Measurements from ENCODE around the gene PON2. TPM values are rescaled to one million over a fixed set of nuclear protein-coding genes. Genes with fewer than 3 reads are reported as not detected.
"Not testable (repeated sequence)": the region's sequence is repeated elsewhere in the genome, so short reads cannot be mapped to it uniquely, and the experiment has no call there.

The PON2 gene
- total RNA-seq, 1 donor: 52.5 TPM

GRCh38 chr7:95397381-95397780 lies 37.4 kb downstream of the PON2 start:
- no peak for DNase-seq (ENCODE audit: low read depth)
- no peak for TF ChIP-seq CTCF (IDR thresholded peaks at IDR 0.05; ENCODE audit: insufficient read depth, low read length)
- no peak overlapping the region for H3K4me3 ChIP-seq (ENCODE audit: low read depth, low read length)

DNA sequence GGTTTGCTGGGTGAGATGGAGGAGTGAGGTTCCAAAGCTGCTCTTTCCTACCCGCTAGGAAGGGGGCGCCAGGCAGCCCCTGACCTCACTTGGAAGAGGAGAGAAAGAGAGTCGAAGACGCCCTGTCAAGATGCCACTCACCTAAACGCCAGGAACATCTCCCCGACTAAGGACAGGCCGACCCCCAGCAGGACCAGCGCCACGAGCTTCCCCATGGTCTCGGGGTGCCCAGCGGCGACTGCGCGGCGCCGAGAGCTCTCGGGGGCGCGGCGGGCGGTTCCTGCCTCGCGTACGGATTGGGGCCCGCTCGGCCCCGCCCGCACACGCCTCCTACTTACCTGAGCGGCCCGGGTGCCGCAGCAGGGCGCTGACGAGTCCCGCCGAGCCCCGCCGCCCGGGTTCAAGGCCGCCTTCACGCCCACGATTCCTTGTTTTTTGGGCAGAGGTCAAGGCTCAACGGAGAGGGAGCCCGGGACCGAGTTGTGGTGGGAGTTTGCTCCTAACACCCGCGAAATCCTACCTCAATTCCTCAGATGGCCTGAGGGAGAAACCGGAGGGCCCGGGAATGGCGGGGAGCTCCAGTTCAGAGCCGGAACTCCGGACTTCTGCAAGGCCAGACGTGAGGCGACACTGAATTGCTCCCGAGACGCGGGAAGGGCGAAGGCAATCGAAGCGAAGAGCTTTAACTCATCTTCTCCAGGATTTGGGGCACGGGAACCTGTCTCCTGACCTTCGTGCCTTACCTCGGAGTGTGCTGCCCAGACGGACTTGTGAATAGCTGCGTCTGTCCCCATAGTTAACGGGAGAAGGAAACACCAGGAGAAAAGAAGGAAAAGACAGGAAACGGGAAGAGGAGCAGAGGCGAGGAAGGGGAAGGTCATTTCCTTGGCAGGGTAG lies 38.4 kb downstream of the PON2 start, which contains the start of gene PON3:
TSS of gene PON3 (minus strand) at position 240 of the 897 bp plus-strand sequence. CDS start at position 215, 25 bp downstream.
- no peak for TF ChIP-seq CTCF (IDR thresholded peaks at IDR 0.05; ENCODE audit: insufficient read depth, low read length)
- no peak for DNase-seq (ENCODE audit: low read depth)
- H3K4me3 ChIP-seq (ENCODE audit: low read depth, low read length): peak within 1 kb of the TSS; percentile 35

DNA sequence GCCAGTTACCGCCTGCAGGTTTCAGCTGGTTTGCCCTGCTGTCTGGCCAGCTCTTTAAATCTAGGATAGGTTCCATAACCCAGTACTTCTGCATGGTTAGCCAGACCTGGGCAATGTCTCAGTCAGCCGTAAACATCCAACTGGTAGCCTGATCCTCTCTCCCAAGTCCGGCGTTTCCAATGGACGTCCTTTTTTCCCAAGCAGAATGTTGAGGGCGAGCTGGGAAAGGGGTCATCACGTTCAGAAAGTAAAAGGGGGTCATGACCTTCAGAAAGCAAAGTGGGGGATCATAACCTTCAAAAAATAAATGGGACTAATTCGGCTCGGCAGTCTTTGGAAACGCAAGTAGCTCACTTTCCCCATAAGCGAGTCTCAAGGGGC lies 39.1 kb downstream of the PON2 start:
- no peak overlapping the region for H3K4me3 ChIP-seq (ENCODE audit: low read depth, low read length)
- DNase-seq (ENCODE audit: low read depth): no peak
- TF ChIP-seq CTCF (IDR thresholded peaks at IDR 0.05; ENCODE audit: insufficient read depth, low read length): no peak

- no peak overlapping the region for H3K4me3 ChIP-seq (ENCODE audit: low read depth, low read length)
- TF ChIP-seq CTCF (IDR thresholded peaks at IDR 0.05; ENCODE audit: insufficient read depth, low read length): no peak
- no peak for DNase-seq (ENCODE audit: low read depth)
Measured at GRCh38 chr7:95394370-95394769, 40.5 kb downstream of the PON2 start.

GRCh38 chr7:95391761-95392160 lies 43.1 kb downstream of the PON2 start:
- no peak overlapping the region for H3K4me3 ChIP-seq (ENCODE audit: low read depth, low read length)
- no peak for TF ChIP-seq CTCF (IDR thresholded peaks at IDR 0.05; ENCODE audit: insufficient read depth, low read length)
- no peak for DNase-seq (ENCODE audit: low read depth)

DNA sequence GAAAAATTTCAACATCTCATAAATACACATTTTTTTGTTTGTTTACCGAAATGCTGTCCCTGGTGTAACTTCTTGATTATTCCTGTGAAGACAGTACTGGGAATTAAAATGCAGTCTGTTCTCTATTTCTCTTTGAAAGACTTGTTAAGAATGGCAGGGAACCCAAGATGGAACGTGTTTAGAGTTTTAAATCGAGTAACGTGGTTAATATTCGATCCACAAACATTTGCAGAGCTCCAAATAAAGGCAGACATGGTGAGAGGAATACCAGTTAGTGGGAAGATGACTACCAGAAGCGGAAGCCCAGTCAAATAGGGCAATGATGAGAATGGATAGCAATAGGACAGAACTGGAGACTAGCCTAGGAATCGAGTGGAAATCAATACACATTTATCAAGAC lies 45.3 kb downstream of the PON2 start:
- TF ChIP-seq CTCF (IDR thresholded peaks at IDR 0.05; ENCODE audit: insufficient read depth, low read length): no peak
- no peak overlapping the region for H3K4me3 ChIP-seq (ENCODE audit: low read depth, low read length)
- no peak for DNase-seq (ENCODE audit: low read depth)

DNA sequence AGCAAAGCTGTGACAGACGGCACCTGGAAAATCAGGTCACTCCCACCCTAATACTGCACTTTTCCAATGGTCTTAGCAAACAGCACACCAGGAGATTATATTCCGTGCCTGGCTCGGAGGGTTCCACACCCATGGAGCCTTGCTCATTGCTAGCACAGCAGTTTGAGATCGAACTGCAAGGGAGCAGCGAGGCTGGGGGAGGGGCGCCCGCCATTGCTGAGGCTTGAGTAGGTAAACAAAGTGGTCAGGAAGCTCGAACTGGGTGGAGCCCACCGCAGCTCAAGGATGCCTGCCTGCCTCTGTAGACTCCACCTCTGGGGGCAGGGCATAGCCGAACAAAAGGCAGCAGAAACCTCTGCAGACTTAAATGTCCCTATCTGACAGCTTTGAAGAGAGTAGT lies 55.4 kb downstream of the PON2 start:
- not testable (repeated sequence) for DNase-seq (ENCODE audit: low read depth); H3K4me3 ChIP-seq (ENCODE audit: low read depth, low read length)
